OCI-LY3 (cell line): ENCODE measurements around the gene EVX2.

Source experiments
- H2AFZ ChIP-seq: fragments of 200-600, 300-600 bp; shearing (Covaris generic); 2 replicates; pipeline ENCODE4 v1.6.0; 2014; ENCODE audit warnings: antibody characterized with exemption, low read depth, low read length
- H3K27ac ChIP-seq: fragments of 200-600, 300-600 bp; sonication (generic); 2 replicates; pipeline ENCODE4 v1.5.1; 2014; ENCODE audit warnings: mild to moderate bottlenecking, low read length, moderate library complexity, mixed read lengths
- H3K27me3 ChIP-seq: fragments of 200-600, 300-600 bp; sonication (generic); 2 replicates; pipeline ENCODE4 v1.6.1; 2014; ENCODE audit warnings: low read depth, low read length, mixed read lengths
- H3K36me3 ChIP-seq: fragments of 200-600, 300-600 bp; sonication (generic); replicated peaks from 2 replicates; pipeline ENCODE3; 2014; ENCODE audit warnings: low read depth, low read length, mixed read lengths
- H3K4me1 ChIP-seq: fragments of 300-600, 200-600 bp; sonication (generic); 2 replicates; pipeline ENCODE4 v1.6.1; 2014; ENCODE audit warnings: low read length, mixed read lengths
- H3K4me2 ChIP-seq: fragments of 200-600, 300-600 bp; sonication (generic); 2 replicates; pipeline ENCODE4 v1.6.1; 2014; ENCODE audit warnings: low read length, mixed read lengths
- H3K4me3 ChIP-seq: fragments of 300-600, 200-600 bp; sonication (generic); 2 replicates; pipeline ENCODE4 v1.5.1; 2014; ENCODE audit warnings: antibody characterized with exemption, mild to moderate bottlenecking, low read length, moderate library complexity
- H3K79me2 ChIP-seq: fragments of 300-600, 200-600 bp; shearing (Covaris generic); 2 replicates; pipeline ENCODE4 v1.6.1; 2014; ENCODE audit warnings: mild to moderate bottlenecking, low read length, mixed read lengths
- H3K9ac ChIP-seq: fragments of 300-600, 200-600 bp; shearing (Covaris generic); 2 replicates; pipeline ENCODE4 v1.6.0; 2014; ENCODE audit warnings: mild to moderate bottlenecking, low read length, moderate library complexity
- H3K9me3 ChIP-seq: fragments of 200-600, 300-600 bp; shearing (Covaris generic); 2 replicates; pipeline ENCODE4 v1.6.1; 2014; ENCODE audit warnings: low read length, mixed read lengths; ENCODE audit not compliant: insufficient read depth
- H4K20me1 ChIP-seq: fragments of 200-600, 300-600 bp; sonication (generic); 2 replicates; pipeline ENCODE4 v1.6.1; 2016; ENCODE audit warnings: low read length, mixed read lengths; ENCODE audit not compliant: insufficient read depth
- EZH2phosphoT487 ChIP-seq: fragments of 200-600 bp; shearing (Covaris generic); IDR thresholded peaks from 2 replicates; pipeline ENCODE4 v1.6.1; 2018; ENCODE audit warnings: antibody characterized with exemption, mixed run types, low read depth
- TF ChIP-seq, protein P1 (sequence below): fragments of 200-600, 300-600 bp; sonication (generic); IDR thresholded peaks from 2 replicates; pipeline ENCODE4 v1.5.1; 2014; ENCODE audit warnings: antibody characterized with exemption, low read length, low read depth

EVX2 gene

DNA sequence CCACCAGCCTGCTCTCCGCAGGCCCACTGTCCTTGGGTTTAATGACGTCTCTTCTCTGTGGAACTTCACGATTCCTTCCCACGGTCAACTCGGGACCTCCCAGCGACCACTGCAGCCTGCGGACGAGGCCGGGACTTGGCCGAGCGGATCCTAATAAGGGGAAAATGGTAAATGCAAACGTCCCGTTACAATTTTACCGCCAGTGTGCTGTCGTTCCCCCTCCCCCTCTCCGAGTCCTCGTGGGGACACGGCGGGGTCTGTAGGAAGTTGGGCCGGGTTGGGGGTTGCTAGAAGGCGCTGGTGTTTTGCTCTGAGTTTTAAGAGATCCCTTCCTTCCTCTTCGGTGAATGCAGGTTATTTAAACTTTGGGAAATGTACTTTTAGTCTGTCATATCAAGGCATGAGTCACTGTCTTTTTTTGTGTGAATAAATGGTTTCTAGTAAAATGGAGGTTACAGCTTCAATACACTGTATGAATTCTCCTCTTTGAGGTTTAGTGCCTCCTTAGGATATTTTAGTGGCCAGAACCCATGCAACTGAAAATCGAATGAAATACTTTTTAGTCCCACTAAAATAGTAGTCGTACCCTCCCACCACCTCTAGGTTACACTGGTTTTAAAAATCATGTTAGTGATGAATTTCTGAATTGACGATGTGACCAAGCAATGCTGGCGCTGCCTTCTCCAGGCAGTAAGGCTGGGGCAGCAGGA is 25.6 kb upstream of the EVX2 start:
- Histone ChIP-seq H3K9me3 (no peaks in the 10 kb centered on the region), H3K4me1 (peaks cover 26% of the 10 kb centered on the region), H3K4me3 (no peak overlapping the region), H4K20me1 (no peaks in the 10 kb centered on the region), H2AFZ (no peak overlapping the region), H3K79me2 (no peaks in the 10 kb centered on the region), H3K9ac (no peak overlapping the region), H3K27ac (no peak overlapping the region), H3K36me3 (no peaks in the 10 kb centered on the region), H3K4me2 (no peak overlapping the region), H3K27me3 (no peaks in the 10 kb centered on the region)
- TF ChIP-seq, protein P1, sequence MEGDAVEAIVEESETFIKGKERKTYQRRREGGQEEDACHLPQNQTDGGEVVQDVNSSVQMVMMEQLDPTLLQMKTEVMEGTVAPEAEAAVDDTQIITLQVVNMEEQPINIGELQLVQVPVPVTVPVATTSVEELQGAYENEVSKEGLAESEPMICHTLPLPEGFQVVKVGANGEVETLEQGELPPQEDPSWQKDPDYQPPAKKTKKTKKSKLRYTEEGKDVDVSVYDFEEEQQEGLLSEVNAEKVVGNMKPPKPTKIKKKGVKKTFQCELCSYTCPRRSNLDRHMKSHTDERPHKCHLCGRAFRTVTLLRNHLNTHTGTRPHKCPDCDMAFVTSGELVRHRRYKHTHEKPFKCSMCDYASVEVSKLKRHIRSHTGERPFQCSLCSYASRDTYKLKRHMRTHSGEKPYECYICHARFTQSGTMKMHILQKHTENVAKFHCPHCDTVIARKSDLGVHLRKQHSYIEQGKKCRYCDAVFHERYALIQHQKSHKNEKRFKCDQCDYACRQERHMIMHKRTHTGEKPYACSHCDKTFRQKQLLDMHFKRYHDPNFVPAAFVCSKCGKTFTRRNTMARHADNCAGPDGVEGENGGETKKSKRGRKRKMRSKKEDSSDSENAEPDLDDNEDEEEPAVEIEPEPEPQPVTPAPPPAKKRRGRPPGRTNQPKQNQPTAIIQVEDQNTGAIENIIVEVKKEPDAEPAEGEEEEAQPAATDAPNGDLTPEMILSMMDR = no peak
- no peak for TF ChIP-seq EZH2phosphoT487

DNA sequence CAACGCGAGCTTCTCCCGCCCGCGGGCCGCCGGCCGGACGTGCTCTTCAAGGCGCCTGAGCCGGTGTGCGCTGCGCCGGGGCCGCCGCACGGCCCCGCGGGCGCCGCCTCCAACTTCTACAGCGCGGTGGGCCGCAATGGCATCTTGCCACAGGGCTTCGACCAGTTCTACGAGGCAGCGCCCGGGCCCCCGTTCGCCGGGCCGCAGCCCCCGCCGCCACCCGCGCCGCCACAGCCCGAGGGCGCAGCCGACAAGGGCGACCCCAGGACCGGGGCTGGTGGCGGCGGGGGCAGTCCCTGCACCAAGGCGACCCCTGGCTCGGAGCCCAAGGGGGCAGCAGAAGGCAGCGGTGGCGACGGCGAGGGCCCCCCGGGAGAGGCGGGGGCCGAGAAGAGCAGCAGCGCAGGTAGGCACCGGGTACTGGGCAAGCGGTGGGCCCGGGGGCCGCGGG is 24.0 kb upstream of the EVX2 start:
- no peak overlapping the region for H3K27ac ChIP-seq

DNA sequence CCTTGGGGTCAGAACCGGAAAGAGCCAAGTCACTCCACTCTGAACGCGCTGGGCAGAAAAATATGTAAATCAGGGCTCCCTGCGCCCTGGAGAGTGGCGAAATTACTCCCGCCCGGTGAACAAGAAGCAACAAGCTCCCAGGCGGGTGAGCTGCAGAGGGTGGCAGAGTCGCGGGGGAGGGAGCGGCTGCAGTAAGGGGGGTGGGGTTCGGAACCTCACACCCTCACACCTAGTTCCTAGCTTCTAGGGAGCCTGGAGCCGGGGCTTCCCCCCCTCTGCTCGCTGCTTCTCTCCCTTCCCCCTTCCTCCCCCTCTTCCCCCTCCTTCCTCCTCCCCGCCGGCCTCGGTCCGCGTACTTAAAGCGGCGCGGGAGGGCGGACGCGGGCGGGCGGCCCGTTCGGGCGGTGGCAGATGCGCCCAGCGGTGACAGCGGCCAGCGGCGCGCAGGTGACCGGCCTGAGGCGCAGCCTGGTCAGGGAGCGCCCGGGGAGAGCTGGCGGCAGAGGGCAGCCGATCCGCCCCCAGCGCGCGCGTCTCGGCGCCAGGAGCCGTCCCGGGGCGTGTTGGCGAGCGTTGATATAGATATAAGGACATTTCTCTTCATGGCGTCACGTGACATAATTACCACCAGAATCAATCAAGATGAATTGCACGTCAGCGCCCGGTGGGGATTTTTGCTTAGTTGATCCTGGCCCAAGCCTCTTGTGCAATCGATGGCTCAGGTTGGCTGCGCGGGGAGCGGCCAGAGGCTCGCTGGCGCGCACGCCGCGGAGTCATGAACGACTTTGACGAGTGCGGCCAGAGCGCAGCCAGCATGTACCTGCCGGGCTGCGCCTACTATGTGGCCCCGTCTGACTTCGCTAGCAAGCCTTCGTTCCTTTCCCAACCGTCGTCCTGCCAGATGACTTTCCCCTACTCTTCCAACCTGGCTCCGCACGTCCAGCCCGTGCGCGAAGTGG is 23.1 kb upstream of the EVX2 start, which contains the start of gene HOXD11:
Gene HOXD11 (plus strand): TSS at position 700 of the 959 bp plus-strand sequence. CDS start 76 bp downstream, at position 776.
- peak within 1 kb of the TSS; percentile 60 for H3K4me2 ChIP-seq
- peak within 1 kb of the TSS; percentile 51 for H3K9ac ChIP-seq
- peak within 1 kb of the TSS; percentile 62 for H3K4me3 ChIP-seq

More for the DNA sequence above, 24.0 kb upstream of the EVX2 start:
- Histone ChIP-seq H3K4me1 (peaks cover 28% of the 10 kb centered on the region), H3K9me3 (no peaks in the 10 kb centered on the region), H3K36me3 (no peaks in the 10 kb centered on the region), H3K4me3 (no peak overlapping the region), H3K27me3 (no peaks in the 10 kb centered on the region), H2AFZ (no peak overlapping the region), H3K9ac (no peak overlapping the region), H4K20me1 (no peaks in the 10 kb centered on the region), H3K4me2 (no peak overlapping the region), H3K79me2 (no peaks in the 10 kb centered on the region)
- TF ChIP-seq, protein P1 = no peak
- TF ChIP-seq EZH2phosphoT487 = no peak

More for the DNA sequence above, 23.1 kb upstream of the EVX2 start, which contains the start of gene HOXD11:
- TF ChIP-seq, protein P1 = no peak
- no peak for TF ChIP-seq EZH2phosphoT487
- no peaks in the 10 kb centered on the region for H3K36me3 ChIP-seq
- H3K4me1 ChIP-seq = peaks cover 28% of the 10 kb centered on the region
- peak within 1 kb of the TSS; percentile 45; the same call in 1 of the 2 replicates for H3K27ac ChIP-seq
- no peaks in the 10 kb centered on the region for H3K79me2 ChIP-seq
- no peaks in the 10 kb centered on the region for H3K27me3 ChIP-seq
- H4K20me1 ChIP-seq = no peaks in the 10 kb centered on the region
- peak within 1 kb of the TSS; percentile 54; the same call in 1 of the 2 replicates for H2AFZ ChIP-seq
- no peaks in the 10 kb centered on the region for H3K9me3 ChIP-seq
